K562 (cell line): ENCODE results near the gene PIK3CA. TPM values are rescaled to one million over a fixed set of nuclear protein-coding genes. Genes with fewer than 3 reads are reported as not detected.

Experiments used
- ELF4 ChIP-seq: fragments of 450-650 bp; formaldehyde crosslinking; IDR thresholded peaks from 2 replicates; pipeline ENCODE4 v1.4.0; 2022; ENCODE audit warnings: missing genetic modification characterization
- HDAC1 ChIP-seq, 2 experiments: fragments of 450-650 bp; IDR thresholded peaks; 2 replicates each; pipeline ENCODE4 v1.6.1; 2016 to 2017; ENCODE audit warnings: inconsistent platforms in 1 of 2, mild to moderate bottlenecking in 1 of 2, moderate library complexity in 1 of 2
- KDM1A ChIP-seq, 2 experiments: fragments of 450-650 bp; IDR thresholded peaks; 2 replicates each; pipeline ENCODE4 v1.6.1; 2016; ENCODE audit warnings: mild to moderate bottlenecking in 2 of 2
- SIN3A ChIP-seq, 2 experiments: fragments of 150-350 bp in 1 of 2; IDR thresholded peaks; 2 replicates each; pipeline ENCODE4 v1.6.1; 2011 to 2016; ENCODE audit warnings: borderline replicate concordance in 2 of 2, low read depth in 2 of 2, low read length in 2 of 2, mild to moderate bottlenecking in 2 of 2, moderate library complexity in 2 of 2; ENCODE audit not compliant: control insufficient read depth in 1 of 2
- TBP ChIP-seq: optimal IDR thresholded peaks from 2 replicates; pipeline ENCODE3; 2011; ENCODE audit warnings: low read depth, low read length, improper control_type of control experiment
- TEAD1 ChIP-seq, 2 experiments: fragments of 450-650 bp in 1 of 2; sonication (generic) in 1 of 2; formaldehyde crosslinking; IDR thresholded peaks; 2 replicates each; pipeline versions ENCODE4 v1.4.0 to v1.8.0; 2020 to 2022; ENCODE audit warnings: mild to moderate bottlenecking in 2 of 2, missing genetic modification reagents in 1 of 2
- UBTF ChIP-seq, 2 experiments: IDR thresholded peaks; 2 replicates each; pipeline ENCODE4 v1.6.1; 2012; ENCODE audit warnings: improper control_type of control experiment in 2 of 2, low read depth in 2 of 2, low read length in 2 of 2, borderline replicate concordance in 1 of 2
- ZFPM2 ChIP-seq: fragments of 250-450 bp; sonication (Bioruptor Pico); IDR thresholded peaks from 2 replicates; pipeline ENCODE4 v1.5.1; 2022; ENCODE audit warnings: mild to moderate bottlenecking
- polyA plus RNA-seq, 8 experiments: library from polyadenylated mRNA; depleted of rRNA in 4 of 8; stranded (reverse) in 5 of 8; unstranded in 3 of 8; fragments of >200 nt; fragmentation: Nextera tagmentation in 2 of 8; fragmentation: Illumina TruSeq in 1 of 8; extraction: Ambion mirVana in 2 of 8; extraction: Trizol in 1 of 8; gene quantifications; 2 replicates each; pipeline versions ENCODE4 v1.2.1 to v1.2.3, GENCODE V29; 2011 to 2014; ENCODE audit warnings: inconsistent platforms in 1 of 8, missing spikeins in 1 of 8
- total RNA-seq, 7 experiments: library from RNA; depleted of rRNA in 6 of 7; stranded (reverse); fragments of >200 nt in 6 of 7; fragmentation: Illumina TruSeq in 2 of 7; extraction: Trizol in 2 of 7; gene quantifications; 2 replicates each; pipeline versions ENCODE4 v1.2.1 to v1.2.3, GENCODE V29; 2011 to 2021; ENCODE audit warnings: low replicate concordance in 1 of 7
- TF ChIP-seq, protein P1 (sequence below): IDR thresholded peaks from 2 replicates; pipeline ENCODE4 v1.6.1; 2012; ENCODE audit warnings: low read depth, low read length, improper control_type of control experiment, borderline replicate concordance

The PIK3CA gene
- total and polyA plus RNA-seq, 9 of the 15 experiments (the other 6 are each of a cell fraction or from before 2014, with no cell fraction given) = 3.8 to 19.4 (median 10.8) TPM

- TF ChIP-seq UBTF (IDR thresholded peaks at IDR 0.05; ENCODE audit: borderline replicate concordance in 1 of 2, low read depth in 2 of 2, low read length in 2 of 2) = 0 out of 4 replicates have a peak, but pooled peaks of 1 of the 2 experiments have one; percentile 34
- TF ChIP-seq KDM1A (IDR thresholded peaks at IDR 0.05) = peak in 1 of 2 experiments; percentile 23; a peak in 1 of 4 replicates
- no peak for TF ChIP-seq SIN3A (IDR thresholded peaks at IDR 0.05; ENCODE audit: borderline replicate concordance in 2 of 2, control insufficient read depth in 1 of 2, low read depth in 2 of 2, low read length in 2 of 2)
- no peak for TF ChIP-seq ZFPM2 (CRISPR knock-in tag)
- TF ChIP-seq TEAD1 (CRISPR knock-in tag; IDR thresholded peaks at IDR 0.05) = 0 out of 4 replicates have a peak, but pooled peaks of 1 of the 2 experiments have one; percentile 44
- TF ChIP-seq HDAC1 (IDR thresholded peaks at IDR 0.05) = 0 out of 4 replicates have a peak, but pooled peaks of 1 of the 2 experiments have one; percentile 11
- TF ChIP-seq TBP = peak; percentile 11
- TF ChIP-seq ELF4 = no peak
- TF ChIP-seq, protein P1, sequence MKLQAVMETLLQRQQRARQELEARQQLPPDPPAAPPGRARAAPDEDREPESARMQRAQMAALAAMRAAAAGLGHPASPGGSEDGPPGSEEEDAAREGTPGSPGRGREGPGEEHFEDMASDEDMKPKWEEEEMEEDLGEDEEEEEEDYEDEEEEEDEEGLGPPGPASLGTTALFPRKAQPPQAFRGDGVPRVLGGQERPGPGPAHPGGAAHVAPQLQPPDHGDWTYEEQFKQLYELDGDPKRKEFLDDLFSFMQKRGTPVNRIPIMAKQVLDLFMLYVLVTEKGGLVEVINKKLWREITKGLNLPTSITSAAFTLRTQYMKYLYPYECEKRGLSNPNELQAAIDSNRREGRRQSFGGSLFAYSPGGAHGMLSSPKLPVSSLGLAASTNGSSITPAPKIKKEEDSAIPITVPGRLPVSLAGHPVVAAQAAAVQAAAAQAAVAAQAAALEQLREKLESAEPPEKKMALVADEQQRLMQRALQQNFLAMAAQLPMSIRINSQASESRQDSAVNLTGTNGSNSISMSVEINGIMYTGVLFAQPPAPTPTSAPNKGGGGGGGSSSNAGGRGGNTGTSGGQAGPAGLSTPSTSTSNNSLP = 0 out of 2 replicates have a peak, but pooled peaks have one; percentile 20
Observed at GRCh38 chr3:179149406-179149867, 1.3 kb downstream of the PIK3CA start (continued).
